Pulmonary artery endothelial cell (primary cell): Measurements from ENCODE around the gene MYH14. TPM values are rescaled to one million over a fixed set of nuclear protein-coding genes. Genes with fewer than 3 reads are reported as not detected.

Experiments
- DNase-seq: peaks from one replicate; pipeline ENCODE4 v3.0.0-alpha.2; 2011; ENCODE audit warnings: low read depth, low spot score
- total RNA-seq: library from RNA; depleted of rRNA; stranded (reverse); fragments of >200 nt; gene quantifications from 2 replicates; pipeline ENCODE4 v1.2.3, GENCODE V29; 2014

Gene MYH14
- total RNA-seq, 1 donor from 2014 or later = not detected

DNA sequence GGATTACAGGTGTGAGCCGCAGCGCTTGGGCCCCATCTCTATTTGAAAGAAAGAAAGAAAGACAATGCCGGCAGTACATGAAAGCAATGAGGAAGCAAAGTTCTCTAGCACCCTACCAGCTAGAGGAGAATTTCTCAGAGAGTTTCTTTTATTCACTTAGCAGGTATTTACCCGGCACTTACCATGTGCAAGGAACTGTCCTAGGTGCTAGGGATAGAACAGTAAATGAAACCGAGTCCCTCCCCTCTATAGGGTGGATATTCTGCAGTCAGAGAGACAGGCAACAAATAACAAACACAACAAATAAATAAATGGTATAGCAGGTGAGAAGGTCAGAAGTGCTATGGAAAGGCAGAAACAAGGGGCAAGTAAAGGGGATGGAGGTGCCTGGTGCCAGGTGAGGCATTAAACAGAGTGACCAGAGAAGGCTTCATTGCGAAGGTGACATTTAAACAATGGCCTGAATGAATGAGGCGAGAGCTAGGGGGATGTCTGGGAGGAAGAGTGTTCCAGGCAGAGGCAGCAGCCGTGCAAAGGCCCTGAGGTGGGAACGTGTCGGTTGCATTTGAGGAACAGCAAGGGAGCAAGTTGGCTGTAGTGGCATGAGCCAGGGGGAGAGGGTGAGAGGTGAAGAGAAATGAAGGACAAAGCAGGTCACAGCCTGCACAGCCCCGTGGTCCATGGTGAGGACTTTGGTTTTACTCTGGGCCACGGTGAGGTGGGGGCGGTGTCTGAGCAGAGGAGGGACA lies 10.8 kb upstream of the MYH14 start:
- no peak for DNase-seq

DNA sequence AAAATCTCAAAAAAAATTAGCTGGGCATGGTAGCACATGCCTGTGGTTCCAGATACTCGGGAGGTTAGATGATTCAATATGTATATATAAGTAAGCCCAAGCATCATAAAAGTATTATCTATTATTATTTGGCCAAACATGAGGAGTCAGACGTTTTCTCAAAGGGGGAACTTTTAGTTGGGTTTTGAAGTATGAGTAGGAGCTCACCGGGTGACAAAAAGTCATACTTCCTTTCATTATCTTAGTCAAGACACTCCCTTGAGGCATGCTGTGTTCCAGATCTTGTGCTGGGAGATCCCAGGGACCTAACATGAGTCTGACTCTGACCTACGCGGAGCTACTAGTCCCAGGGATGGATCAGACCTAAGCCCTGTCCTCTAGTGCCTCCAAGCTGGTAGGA lies 8.2 kb upstream of the MYH14 start:
- no peak for DNase-seq

DNA sequence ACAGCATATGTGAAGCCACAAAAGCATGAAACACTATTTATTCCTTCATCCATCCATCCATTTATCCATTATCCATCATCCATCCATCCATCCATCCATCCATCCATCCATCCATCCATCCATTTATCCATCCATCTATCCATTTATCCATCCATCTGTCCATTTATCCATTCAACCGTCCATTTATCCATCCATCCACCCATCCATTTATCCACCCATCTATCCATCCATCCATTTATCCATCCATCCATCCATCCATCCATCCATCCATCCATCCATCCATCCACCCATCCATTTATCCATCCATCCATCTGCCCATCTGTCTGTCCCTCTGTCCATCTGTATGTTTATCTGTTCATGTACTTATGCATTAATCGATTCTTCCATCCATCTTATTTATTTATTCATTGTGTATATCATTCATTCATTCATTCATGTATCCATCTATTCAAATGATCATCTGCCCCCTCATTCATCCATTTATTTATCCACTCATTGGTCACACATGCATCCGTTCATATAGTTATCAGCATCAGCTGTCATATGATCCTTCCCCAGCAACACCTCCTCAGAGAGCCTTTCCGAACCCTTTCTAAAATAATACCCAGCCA lies 7.0 kb upstream of the MYH14 start:
- no peak for DNase-seq

DNA sequence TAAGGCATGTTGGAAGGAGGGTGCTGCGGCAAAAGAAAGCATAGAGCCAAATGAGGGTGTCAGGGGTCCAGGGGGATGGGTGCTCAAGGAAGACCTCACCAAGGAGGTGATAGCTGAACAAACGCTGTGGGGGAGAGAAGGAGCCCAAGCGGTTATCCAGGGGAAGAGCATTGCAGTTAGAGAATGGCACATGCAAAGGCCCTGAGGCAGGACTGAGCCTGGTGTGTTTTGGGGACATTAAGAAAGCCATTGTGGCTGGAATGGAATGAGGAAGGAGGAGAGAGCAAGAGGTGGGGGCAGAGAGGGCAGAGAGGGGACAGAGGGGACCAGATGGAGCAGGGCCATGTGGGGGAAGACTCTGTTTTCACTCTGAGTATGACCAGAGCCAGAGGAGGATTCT lies 6.1 kb upstream of the MYH14 start:
- DNase-seq = no peak

DNA sequence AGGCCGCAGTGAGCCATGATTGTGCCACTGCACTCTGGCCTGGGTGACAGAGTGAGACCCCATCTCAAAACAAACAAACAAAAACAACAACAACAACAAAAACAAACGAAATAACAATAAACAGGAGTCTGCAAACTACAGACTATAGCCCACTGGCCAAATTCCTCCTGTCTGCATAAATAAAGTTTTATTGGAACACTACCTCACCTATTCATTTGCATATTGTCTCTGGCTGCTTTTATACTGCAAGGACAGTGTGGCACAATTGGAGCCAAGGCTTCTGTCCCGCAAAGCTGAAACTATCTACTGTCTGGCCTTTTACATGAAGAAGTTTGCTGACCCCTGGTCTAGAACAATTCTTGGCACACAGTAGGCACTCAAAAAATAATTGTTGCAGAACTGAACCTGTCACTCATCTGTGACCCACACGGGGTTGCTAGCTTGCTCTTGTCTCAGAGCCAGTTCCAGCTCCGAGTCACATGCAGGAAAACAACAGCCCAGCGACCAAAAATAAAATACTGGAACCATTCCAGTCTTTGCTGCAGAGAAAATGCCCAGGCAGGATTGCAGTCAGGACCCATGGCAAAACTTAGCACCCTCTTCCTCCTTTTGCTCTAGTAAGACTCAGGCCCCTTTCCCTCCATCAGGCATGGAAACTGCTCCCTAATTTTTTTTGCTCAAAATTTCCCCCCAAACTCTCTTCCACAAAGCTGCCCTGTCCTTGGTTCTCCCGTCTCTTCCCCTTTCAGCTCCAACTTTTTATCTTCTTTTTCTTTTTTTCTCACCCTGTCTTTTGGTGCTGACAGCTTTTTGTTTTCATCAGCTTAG lies 4.8 kb upstream of the MYH14 start:
- DNase-seq = no peak

DNA sequence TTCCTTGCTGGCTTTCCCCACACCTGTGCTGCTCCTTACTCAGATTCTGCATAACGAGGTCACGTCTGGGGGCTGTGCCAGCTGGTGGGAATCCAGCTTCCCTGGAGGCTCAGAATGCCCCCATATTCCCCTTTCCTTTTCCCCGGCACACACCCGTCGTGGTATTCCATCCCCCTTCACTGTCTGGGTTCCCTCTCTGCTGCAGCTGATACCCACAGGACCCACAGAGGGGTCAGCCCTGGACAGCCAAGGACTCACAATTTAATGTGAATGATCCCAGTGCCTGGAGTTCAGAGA lies 4.2 kb upstream of the MYH14 start:
- no peak for DNase-seq

- no peak for DNase-seq
Measured at GRCh38 chr19:50202386-50202785, 1.0 kb upstream of the MYH14 start.

DNA sequence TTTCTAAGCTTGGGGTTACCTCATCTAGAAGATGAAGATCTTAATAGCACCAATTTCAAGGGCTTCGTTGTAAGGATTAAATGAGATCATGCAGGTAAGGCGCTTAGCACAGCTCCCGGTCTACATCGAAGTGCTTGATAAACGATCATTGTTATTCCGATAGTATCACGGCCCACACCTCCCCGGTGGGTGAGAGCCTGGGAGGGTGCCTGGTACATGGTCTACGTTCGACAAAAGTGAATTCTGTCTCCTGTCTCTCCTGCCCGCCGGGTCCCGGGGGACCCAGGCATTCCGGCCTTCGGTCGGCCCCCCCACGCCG lies 501 bp upstream of the MYH14 start:
- DNase-seq = no peak

DNA sequence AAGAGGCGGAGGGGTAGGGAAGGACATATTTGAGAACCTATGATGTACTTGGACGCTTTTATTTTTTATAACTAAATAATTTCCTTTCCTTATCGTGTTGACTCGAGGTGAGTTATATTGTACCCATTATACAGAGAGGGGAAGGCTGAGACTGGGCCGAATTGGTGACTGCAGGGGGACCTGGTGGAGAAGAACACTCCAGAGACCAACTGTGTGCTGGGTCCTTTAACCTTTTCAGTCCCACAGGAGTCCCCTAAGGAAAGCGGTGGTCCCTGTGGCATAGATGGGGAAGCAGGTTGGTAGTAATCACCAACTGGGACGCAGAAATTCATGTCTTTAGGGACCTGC lies 633 bp downstream of the MYH14 start:
- no peak for DNase-seq

GRCh38 chr19:50204811-50205675 lies 1.6 kb downstream of the MYH14 start:
- no peak for DNase-seq

GRCh38 chr19:50205681-50206138 lies 2.3 kb downstream of the MYH14 start:
- DNase-seq = no peak

- no peak for DNase-seq
Measured at GRCh38 chr19:50206191-50206590, 2.8 kb downstream of the MYH14 start.

DNA sequence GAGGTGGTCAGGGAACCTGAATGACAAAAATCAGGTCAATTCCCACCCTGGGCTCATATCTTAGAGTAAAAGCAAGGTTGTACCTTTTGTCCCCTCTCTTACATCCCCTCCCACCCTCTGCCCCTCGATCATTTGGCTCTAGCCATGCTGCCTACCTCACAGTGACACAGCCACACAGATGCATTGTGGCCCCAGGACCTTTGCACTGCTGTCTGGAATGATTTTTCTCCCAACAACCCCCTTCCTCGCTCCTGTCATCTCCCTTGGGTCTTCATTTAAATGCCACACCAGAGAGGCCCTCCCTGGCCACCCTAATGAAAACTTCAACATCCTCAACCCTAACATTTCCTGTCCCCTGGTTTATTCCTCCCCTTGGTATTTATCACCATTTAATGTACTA lies 4.3 kb downstream of the MYH14 start:
- DNase-seq = no peak

DNA sequence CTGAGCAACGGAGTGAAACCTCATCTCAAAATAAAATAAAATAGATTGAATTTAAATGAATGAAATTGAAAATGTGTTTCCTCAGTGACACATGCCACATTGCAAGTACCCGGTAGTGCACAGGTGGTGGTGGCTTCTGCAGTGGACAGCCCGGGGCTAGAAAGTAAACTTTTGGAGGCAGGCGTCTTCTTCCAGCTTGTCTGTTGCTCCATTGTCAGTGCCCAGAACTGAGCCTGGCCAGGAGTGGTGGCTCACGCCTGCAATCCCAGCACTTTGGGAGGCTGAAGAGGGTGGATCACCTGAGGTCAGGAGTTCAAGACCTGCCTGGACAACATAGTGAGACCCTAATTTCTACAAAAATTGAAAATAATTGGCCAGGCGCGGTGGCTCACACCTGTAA lies 5.7 kb downstream of the MYH14 start:
- no peak for DNase-seq

DNA sequence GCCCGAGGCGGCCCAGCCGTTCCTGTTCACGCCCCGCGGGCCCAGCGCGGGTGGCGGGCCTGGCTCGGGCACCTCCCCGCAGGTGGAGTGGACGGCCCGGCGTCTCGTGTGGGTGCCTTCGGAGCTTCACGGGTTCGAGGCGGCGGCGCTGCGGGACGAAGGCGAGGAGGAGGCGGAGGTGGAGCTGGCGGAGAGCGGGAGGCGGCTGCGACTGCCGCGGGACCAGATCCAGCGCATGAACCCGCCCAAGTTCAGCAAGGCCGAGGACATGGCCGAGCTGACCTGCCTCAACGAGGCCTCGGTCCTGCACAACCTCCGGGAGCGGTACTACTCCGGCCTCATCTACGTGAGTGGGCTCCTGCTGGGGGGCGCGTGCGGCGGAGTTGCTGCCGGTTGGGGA lies 7.0 kb downstream of the MYH14 start:
- no peak for DNase-seq

DNA sequence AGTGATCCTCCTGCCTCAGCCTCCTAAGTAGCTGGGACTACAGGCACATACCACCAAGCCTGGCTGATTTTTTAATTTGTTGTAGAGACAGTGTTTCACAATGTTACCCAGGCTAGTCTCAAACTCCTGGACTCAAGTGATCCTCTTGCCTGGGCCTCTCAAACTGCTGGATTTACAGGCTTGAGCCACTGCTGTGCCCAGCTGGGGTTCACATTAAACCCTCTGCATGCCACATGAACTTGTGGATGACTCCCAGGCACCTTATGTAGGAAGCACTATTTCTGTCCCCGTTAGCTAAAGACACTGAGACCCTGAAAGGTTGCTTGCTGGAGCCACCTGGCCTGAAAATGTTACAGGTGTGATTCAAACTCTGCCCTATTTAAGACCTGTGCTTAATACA lies 10.5 kb downstream of the MYH14 start:
- no peak for DNase-seq

DNA sequence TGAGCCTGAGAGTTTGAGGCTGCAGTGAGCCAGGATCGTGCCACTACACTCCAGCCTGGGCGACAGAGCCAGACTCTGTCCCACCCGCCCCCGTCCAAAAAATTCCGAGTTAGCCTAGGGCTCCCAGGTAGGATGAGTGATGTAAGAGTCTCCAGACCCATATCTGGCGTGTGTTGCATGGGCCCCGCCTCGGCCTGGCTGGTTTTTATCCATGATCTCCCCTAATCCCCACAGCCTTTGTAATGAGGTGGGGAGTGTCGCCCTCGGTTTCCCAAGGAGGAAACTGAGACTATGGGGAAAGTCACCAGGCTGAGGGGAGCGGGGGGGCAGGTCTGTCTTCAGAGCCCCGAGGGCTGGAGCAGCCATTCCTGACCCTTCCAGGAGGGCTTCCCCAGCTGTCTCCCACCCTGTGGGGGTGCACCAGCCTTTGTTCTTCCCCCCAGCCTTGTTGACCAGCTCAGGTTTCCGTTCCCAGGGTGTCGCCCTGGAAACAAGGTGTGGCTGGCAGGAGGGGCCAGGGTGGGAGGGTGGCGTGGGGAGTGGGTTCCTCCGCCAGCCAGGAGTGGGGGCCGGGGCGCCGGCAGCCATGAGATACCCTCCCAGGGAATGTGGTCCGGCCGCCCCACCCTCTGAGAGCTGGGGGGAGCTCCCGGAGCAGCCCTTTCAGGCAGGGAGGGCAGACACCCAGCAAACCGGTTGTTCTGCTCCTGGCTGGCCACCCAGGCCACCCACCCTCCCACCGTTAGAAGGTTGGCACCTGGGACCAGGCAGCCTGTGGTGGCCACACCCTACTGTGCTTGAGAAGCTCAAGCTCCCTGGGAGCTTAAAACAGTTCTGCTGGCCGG lies 11.5 kb downstream of the MYH14 start:
- no peak for DNase-seq

- DNase-seq = no peak
Measured at GRCh38 chr19:50215820-50216219, 12.4 kb downstream of the MYH14 start.

- DNase-seq = no peak
Measured at GRCh38 chr19:50221087-50221486, 17.7 kb downstream of the MYH14 start.

GRCh38 chr19:50222691-50223438 lies 19.4 kb downstream of the MYH14 start:
- no peak for DNase-seq

DNA sequence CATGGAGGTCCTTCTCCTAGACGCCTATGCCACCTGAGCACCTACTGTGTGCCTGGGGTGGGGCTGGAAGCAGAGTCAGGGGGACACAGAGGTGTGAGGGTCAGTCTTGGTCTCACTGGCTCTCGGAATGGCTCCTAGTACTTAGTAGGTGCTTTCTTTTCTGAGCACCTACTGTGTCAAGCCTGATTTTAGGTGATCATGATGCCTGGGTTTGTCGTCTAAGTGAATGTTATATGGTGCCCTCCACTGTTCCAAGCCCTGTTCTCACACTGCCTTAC lies 20.0 kb downstream of the MYH14 start:
- no peak for DNase-seq
